ENCODE measurements around the gene ANKRD12.

ANKRD12 gene

GRCh38 chr18:9237981-9238380, 101.4 kb downstream of the ANKRD12 start:
- Histone ChIP-seq H3K9ac (ENCODE audit: insufficient read length) (no peak overlapping the region), H3K27ac (no peak overlapping the region), H3K4me3 (no peak overlapping the region), H3K9me3 (ENCODE audit: low read depth, low read length) (no peaks in the 10 kb centered on the region), H3K36me3 (ENCODE audit: insufficient read depth, low read length) (peaks cover 2% of the 10 kb centered on the region; the same call in 1 of the 2 replicates)
- TF ChIP-seq EZH2 (IDR thresholded peaks at IDR 0.05) (no peak), POLR2AphosphoS5 (IDR thresholded peaks at IDR 0.05; ENCODE audit: borderline replicate concordance, low read depth, low read length) (no peak), FOXP2 (optimal IDR thresholded peaks at IDR 0.05; ENCODE audit: control extremely low read depth, extremely low read length, insufficient read depth) (no peak)
- no peak for DNase-seq (ENCODE audit: low read depth, low spot score)

GRCh38 chr18:9239720-9240119, 103.1 kb downstream of the ANKRD12 start:
- Histone ChIP-seq H3K9me3 (ENCODE audit: low read depth, low read length) (no peaks in the 10 kb centered on the region), H3K36me3 (ENCODE audit: insufficient read depth, low read length) (no peaks in the 10 kb centered on the region)
- TF ChIP-seq FOXP2 (optimal IDR thresholded peaks at IDR 0.05; ENCODE audit: control extremely low read depth, extremely low read length, insufficient read depth) (no peak), EZH2 (IDR thresholded peaks at IDR 0.05) (no peak), POLR2AphosphoS5 (IDR thresholded peaks at IDR 0.05; ENCODE audit: borderline replicate concordance, low read depth, low read length) (no peak)

GRCh38 chr18:9240270-9240669, 103.7 kb downstream of the ANKRD12 start:
- no peaks in the 10 kb centered on the region for H3K9me3 ChIP-seq (ENCODE audit: low read depth, low read length)
- TF ChIP-seq POLR2AphosphoS5 (IDR thresholded peaks at IDR 0.05; ENCODE audit: borderline replicate concordance, low read depth, low read length), result no peak
- no peak for TF ChIP-seq FOXP2 (optimal IDR thresholded peaks at IDR 0.05; ENCODE audit: control extremely low read depth, extremely low read length, insufficient read depth)
- TF ChIP-seq EZH2 (IDR thresholded peaks at IDR 0.05), result no peak
- H3K4me3 ChIP-seq, result no peak overlapping the region
- no peaks in the 10 kb centered on the region for H3K36me3 ChIP-seq (ENCODE audit: insufficient read depth, low read length)
- no peak overlapping the region for H3K9ac ChIP-seq (ENCODE audit: insufficient read length)
- no peak for DNase-seq (ENCODE audit: low read depth, low spot score)
- no peak overlapping the region for H3K27ac ChIP-seq

More at GRCh38 chr18:9239720-9240119, 103.1 kb downstream of the ANKRD12 start:
- no peak for DNase-seq (ENCODE audit: low read depth, low spot score)
- Histone ChIP-seq H3K9ac (ENCODE audit: insufficient read length) (no peak overlapping the region), H3K4me3 (no peak overlapping the region), H3K27ac (no peak overlapping the region)

- Histone ChIP-seq H3K4me3 (no peak overlapping the region), H3K9ac (ENCODE audit: insufficient read length) (no peak overlapping the region), H3K9me3 (ENCODE audit: low read depth, low read length) (no peaks in the 10 kb centered on the region), H3K36me3 (ENCODE audit: insufficient read depth, low read length) (no peaks in the 10 kb centered on the region), H3K27ac (no peak overlapping the region)
- TF ChIP-seq EZH2 (IDR thresholded peaks at IDR 0.05) (no peak), FOXP2 (optimal IDR thresholded peaks at IDR 0.05; ENCODE audit: control extremely low read depth, extremely low read length, insufficient read depth) (no peak), POLR2AphosphoS5 (IDR thresholded peaks at IDR 0.05; ENCODE audit: borderline replicate concordance, low read depth, low read length) (no peak)
- no peak for DNase-seq (ENCODE audit: low read depth, low spot score)
These were observed 106.4 kb downstream of the ANKRD12 start for GRCh38 chr18:9243029-9243428.

GRCh38 chr18:9244376-9244775, 107.8 kb downstream of the ANKRD12 start:
- Histone ChIP-seq H3K36me3 (ENCODE audit: insufficient read depth, low read length) (no peaks in the 10 kb centered on the region), H3K27ac (no peak overlapping the region), H3K9ac (ENCODE audit: insufficient read length) (no peak overlapping the region), H3K9me3 (ENCODE audit: low read depth, low read length) (no peaks in the 10 kb centered on the region), H3K4me3 (no peak overlapping the region)
- DNase-seq (ENCODE audit: low read depth, low spot score), result no peak
- no peak for TF ChIP-seq POLR2AphosphoS5 (IDR thresholded peaks at IDR 0.05; ENCODE audit: borderline replicate concordance, low read depth, low read length)
- TF ChIP-seq FOXP2 (optimal IDR thresholded peaks at IDR 0.05; ENCODE audit: control extremely low read depth, extremely low read length, insufficient read depth), result no peak
- TF ChIP-seq EZH2 (IDR thresholded peaks at IDR 0.05), result no peak

- Histone ChIP-seq H3K4me3 (no peak overlapping the region), H3K27ac (no peak overlapping the region), H3K9ac (ENCODE audit: insufficient read length) (no peak overlapping the region), H3K36me3 (ENCODE audit: insufficient read depth, low read length) (peaks cover 6% of the 10 kb centered on the region; the same call in 1 of the 2 replicates), H3K9me3 (ENCODE audit: low read depth, low read length) (no peaks in the 10 kb centered on the region)
- DNase-seq (ENCODE audit: low read depth, low spot score), result no peak
- TF ChIP-seq EZH2 (IDR thresholded peaks at IDR 0.05) (no peak), FOXP2 (optimal IDR thresholded peaks at IDR 0.05; ENCODE audit: control extremely low read depth, extremely low read length, insufficient read depth) (no peak), POLR2AphosphoS5 (IDR thresholded peaks at IDR 0.05; ENCODE audit: borderline replicate concordance, low read depth, low read length) (no peak)
These were observed 112.1 kb downstream of the ANKRD12 start for GRCh38 chr18:9248661-9249060.

- Histone ChIP-seq H3K27ac (no peak overlapping the region), H3K36me3 (ENCODE audit: insufficient read depth, low read length) (peaks cover 8% of the 10 kb centered on the region; the same call in 1 of the 2 replicates), H3K9me3 (ENCODE audit: low read depth, low read length) (no peaks in the 10 kb centered on the region), H3K4me3 (no peak overlapping the region), H3K9ac (ENCODE audit: insufficient read length) (no peak overlapping the region)
- DNase-seq (ENCODE audit: low read depth, low spot score), result no peak
- TF ChIP-seq POLR2AphosphoS5 (IDR thresholded peaks at IDR 0.05; ENCODE audit: borderline replicate concordance, low read depth, low read length), result no peak
- no peak for TF ChIP-seq EZH2 (IDR thresholded peaks at IDR 0.05)
- no peak for TF ChIP-seq FOXP2 (optimal IDR thresholded peaks at IDR 0.05; ENCODE audit: control extremely low read depth, extremely low read length, insufficient read depth)
These were observed 112.7 kb downstream of the ANKRD12 start for GRCh38 chr18:9249254-9249653.

- no peak overlapping the region for H3K27ac ChIP-seq
- no peak overlapping the region for H3K4me3 ChIP-seq
- no peaks in the 10 kb centered on the region for H3K9me3 ChIP-seq (ENCODE audit: low read depth, low read length)
- TF ChIP-seq FOXP2 (optimal IDR thresholded peaks at IDR 0.05; ENCODE audit: control extremely low read depth, extremely low read length, insufficient read depth) (no peak), POLR2AphosphoS5 (IDR thresholded peaks at IDR 0.05; ENCODE audit: borderline replicate concordance, low read depth, low read length) (no peak), EZH2 (IDR thresholded peaks at IDR 0.05) (no peak)
- peaks cover 2% of the 10 kb centered on the region for H3K36me3 ChIP-seq (ENCODE audit: insufficient read depth, low read length)
- no peak for DNase-seq (ENCODE audit: low read depth, low spot score)
- no peak overlapping the region for H3K9ac ChIP-seq (ENCODE audit: insufficient read length)
These were observed 122.6 kb downstream of the ANKRD12 start for GRCh38 chr18:9259173-9259572.
